A549 (cell line): Measurements from ENCODE around the gene CHCHD6. TPM values are rescaled to one million over a fixed set of nuclear protein-coding genes. Genes with fewer than 3 reads are reported as not detected.

Experiments used
- ATAC-seq, 2 experiments: fragments of 200-7000 bp in 1 of 2; fragments of >200 bp in 1 of 2; cut with Nextera tagmentation in 1 of 2; cut with Tn5 transposase in 1 of 2; 3 replicates each; pipeline versions ENCODE4 v1.8.0 to v1.9.1; 2018 to 2020; ENCODE audit warnings: mild to moderate bottlenecking in 1 of 2, moderate library complexity in 1 of 2
- CTCF ChIA-PET: fragments of 300-600 bp; sonication (Branson Sonifier 250); formaldehyde crosslinking; extraction: SDS; loops from one replicate; lab custom pipeline; 2021; ENCODE audit warnings: antibody characterized with exemption, inconsistent platforms; lab: Yijun Ruan, JAX
- POLR2A ChIA-PET: fragments of 350-600 bp; formaldehyde crosslinking; extraction: SDS; loops from one replicate; lab custom pipeline; 2021; ENCODE audit warnings: antibody characterized with exemption, inconsistent platforms; lab: Yijun Ruan, JAX
- DNase-seq, 2 experiments: peaks; one replicate each; pipeline versions ENCODE4 v3.0.0 to v3.0.0-alpha.2; 2011 to 2016; ENCODE audit warnings: low read depth in 1 of 2, low spot score in 1 of 2
- FAIRE-seq: peaks from 2 replicates; lab custom pipeline; 2011; peaks lifted over from hg19 to GRCh38; lab: Jason Lieb, UNC
- H3K27ac ChIP-seq, 2 experiments: fragments of >200 bp; sonication (Bioruptor Twin); formaldehyde crosslinking; 3 replicates each; pipeline ENCODE4 v1.5.1; 2016 to 2017
- H3K4me1 ChIP-seq: fragments of >200 bp; sonication (Bioruptor Twin); formaldehyde crosslinking; 3 replicates; pipeline ENCODE4 v1.6.1; 2016
- H3K4me2 ChIP-seq: fragments of >200 bp; sonication (Bioruptor Twin); formaldehyde crosslinking; 3 replicates; pipeline ENCODE4 v1.6.1; 2016
- H3K4me3 ChIP-seq: fragments of >200 bp; sonication (Bioruptor Twin); formaldehyde crosslinking; 3 replicates; pipeline ENCODE4 v1.5.1; 2016
- H3K9me3 ChIP-seq: fragments of >200 bp; sonication (Bioruptor Twin); formaldehyde crosslinking; 3 replicates; pipeline ENCODE4 v1.6.1; 2016
- CBX2 ChIP-seq: fragments of 200-600 bp; sonication (generic); IDR thresholded peaks from 2 replicates; pipeline ENCODE4 v1.6.1; 2016; ENCODE audit warnings: low read depth, mild to moderate bottlenecking, borderline replicate concordance
- CBX8 ChIP-seq: fragments of 200-600 bp; sonication (generic); IDR thresholded peaks from 2 replicates; pipeline ENCODE4 v1.6.1; 2016
- CEBPB ChIP-seq, 2 experiments: fragments of >200 bp in 1 of 2; sonication (Bioruptor Twin) in 1 of 2; formaldehyde crosslinking in 1 of 2; IDR thresholded peaks; 2 replicates each; pipeline ENCODE4 v1.6.1; 2012 to 2016
- ESRRA ChIP-seq: fragments of 150-350 bp; IDR thresholded peaks from 2 replicates; pipeline ENCODE4 v1.6.1; 2014; ENCODE audit warnings: mild to moderate bottlenecking, low read length, borderline replicate concordance
- FOSB ChIP-seq: fragments of 250-450 bp; sonication (Bioruptor Pico); IDR thresholded peaks from 2 replicates; pipeline ENCODE4 v1.5.0; 2020; ENCODE audit warnings: mild to moderate bottlenecking, moderate library complexity
- KDM5A ChIP-seq: fragments of 200-600 bp; sonication (generic); IDR thresholded peaks from 2 replicates; pipeline ENCODE4 v1.6.1; 2016; ENCODE audit warnings: antibody characterized with exemption, mild to moderate bottlenecking
- MAFK ChIP-seq: fragments of 450-650 bp; IDR thresholded peaks from 2 replicates; pipeline ENCODE4 v1.6.1; 2014; ENCODE audit not compliant: partially characterized antibody
- MAZ ChIP-seq: fragments of 150-350 bp; IDR thresholded peaks from 2 replicates; pipeline ENCODE4 v1.6.1; 2014; ENCODE audit warnings: antibody characterized with exemption, low read depth, low read length, borderline replicate concordance
- NPAS2 ChIP-seq: fragments of 250-450 bp; sonication (Bioruptor Pico); IDR thresholded peaks from 2 replicates; pipeline ENCODE4 v1.8.0; 2022; ENCODE audit warnings: mild to moderate bottlenecking, moderate library complexity, borderline replicate concordance
- NR3C1 ChIP-seq: fragments of >200 bp; sonication (Bioruptor Twin); formaldehyde crosslinking; IDR thresholded peaks from 3 replicates; pipeline ENCODE4 v1.6.1; 2017
- PHF8 ChIP-seq: fragments of 200-600 bp; sonication (generic); IDR thresholded peaks from 2 replicates; pipeline ENCODE4 v1.6.1; 2016; ENCODE audit warnings: low read depth, mild to moderate bottlenecking, antibody characterized with exemption, moderate library complexity, borderline replicate concordance
- POLR2A ChIP-seq: IDR thresholded peaks from 2 replicates; pipeline ENCODE4 v1.6.1; 2012; ENCODE audit warnings: mild to moderate bottlenecking, low read length
- POLR2AphosphoS2 ChIP-seq: conservative IDR thresholded peaks from 2 replicates; pipeline ENCODE4 v1.6.1; 2012; ENCODE audit warnings: low read length, improper control_type of control experiment, inconsistent platforms
- RARB ChIP-seq: fragments of 250-450 bp; sonication (Bioruptor Pico); IDR thresholded peaks from 2 replicates; pipeline ENCODE4 v1.8.0; 2021; ENCODE audit warnings: mild to moderate bottlenecking, moderate library complexity
- SMC3 ChIP-seq: fragments of >200 bp; sonication (Bioruptor Twin); formaldehyde crosslinking; IDR thresholded peaks from 3 replicates; pipeline ENCODE4 v1.6.1; 2018; ENCODE audit warnings: inconsistent platforms
- SREBF2 ChIP-seq: fragments of 450-650 bp; IDR thresholded peaks from 2 replicates; pipeline ENCODE4 v1.6.1; 2014; ENCODE audit warnings: mild to moderate bottlenecking, moderate library complexity
- WGBS: methylation state at CpG from one replicate; pipeline ENCODE4 v1.1.6; 2017; ENCODE audit errors: missing lambda C conversion rate; 5-methylcytosine and 5-hydroxymethylcytosine counted together
- polyA plus RNA-seq, 4 experiments: library from polyadenylated mRNA; depleted of rRNA in 3 of 4; stranded (reverse); fragments of >200 nt; fragmentation: RNase III in 1 of 4; extraction: RNeasy Plus Mini Kit Qiagen cat#74134 plus additional on column Dnase treatment in 1 of 4; gene quantifications; 2 replicates in 3 of 4; 3 replicates in 1 of 4; pipeline ENCODE4 v1.2.3, GENCODE V29; 2011 to 2017
- TF ChIP-seq, protein P1 (sequence below): fragments of >200 bp; sonication (Bioruptor Twin); formaldehyde crosslinking; IDR thresholded peaks from 2 replicates; pipeline ENCODE4 v1.6.1; 2016
- TF ChIP-seq, protein P2 (sequence below): fragments of 150-350 bp; IDR thresholded peaks from 2 replicates; pipeline ENCODE4 v1.6.1; 2014; ENCODE audit warnings: low read depth, mild to moderate bottlenecking, low read length
- TF ChIP-seq, protein P3 (sequence below): IDR thresholded peaks from 2 replicates; pipeline ENCODE4 v1.6.1; 2012
- TF ChIP-seq, protein P4 (sequence below): fragments of 200-600 bp; sonication (generic); IDR thresholded peaks from 2 replicates; pipeline ENCODE4 v1.6.1; 2016; ENCODE audit warnings: antibody characterized with exemption, mild to moderate bottlenecking, moderate library complexity

CHCHD6 gene
- polyA plus RNA-seq, 2 of the 4 experiments (the other 2 are of a cell fraction): 15.0 to 18.1 TPM

DNA sequence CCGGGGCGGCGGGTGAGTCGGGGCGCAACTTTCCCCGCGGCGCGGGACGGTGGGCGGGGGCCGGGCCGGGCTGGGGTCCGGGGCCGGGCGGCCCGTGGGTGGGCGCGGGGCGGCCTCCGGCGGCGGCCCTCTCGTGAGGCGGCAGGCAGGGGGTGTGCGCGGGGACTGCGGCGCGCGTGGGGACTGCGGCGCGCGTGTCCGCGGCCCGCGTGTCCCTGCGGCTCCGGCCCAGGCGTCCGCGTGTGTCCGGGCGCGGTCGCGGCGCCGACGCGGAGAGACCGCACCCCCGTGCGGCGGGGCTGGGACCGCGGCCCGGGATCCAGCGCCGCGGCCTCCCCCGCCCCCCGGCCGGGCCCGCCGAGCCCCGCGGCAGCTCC lies 279.2 kb downstream of the CHCHD6 start:
- no peaks in the 10 kb centered on the region for H3K9me3 ChIP-seq
- H3K4me2 ChIP-seq: peak overlapping the region; percentile 91
- FAIRE-seq (no peak), ATAC-seq (0 out of 6 replicates have a peak, but pooled peaks of 1 of the 2 experiments have one; percentile 6), DNase-seq (no peak)
- TF ChIP-seq RARB (CRISPR knock-in tag) (no peak), NPAS2 (CRISPR knock-in tag) (no peak), SREBF2 (no peak), MAZ (no peak), SMC3 (no peak)
- TF ChIP-seq, protein P1, sequence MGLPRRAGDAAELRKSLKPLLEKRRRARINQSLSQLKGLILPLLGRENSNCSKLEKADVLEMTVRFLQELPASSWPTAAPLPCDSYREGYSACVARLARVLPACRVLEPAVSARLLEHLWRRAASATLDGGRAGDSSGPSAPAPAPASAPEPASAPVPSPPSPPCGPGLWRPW: no peak
- peaks cover 17% of the 10 kb centered on the region for H3K4me1 ChIP-seq
- CTCF ChIA-PET: interaction anchor here (1.1 to 9.9 kb wide), 5 partner anchors 9 to 464 kb away, joined by 3 to 71 read pairs (median 4); no protein-coding TSS in a partner anchor
- POLR2A ChIA-PET: no interaction called here
- no CpG with 5 or more reads among the region's 70 CpGs for WGBS
- peak overlapping the region; percentile 96 to 97 for H3K27ac ChIP-seq
- H3K4me3 ChIP-seq: peak overlapping the region; percentile 85

DNA sequence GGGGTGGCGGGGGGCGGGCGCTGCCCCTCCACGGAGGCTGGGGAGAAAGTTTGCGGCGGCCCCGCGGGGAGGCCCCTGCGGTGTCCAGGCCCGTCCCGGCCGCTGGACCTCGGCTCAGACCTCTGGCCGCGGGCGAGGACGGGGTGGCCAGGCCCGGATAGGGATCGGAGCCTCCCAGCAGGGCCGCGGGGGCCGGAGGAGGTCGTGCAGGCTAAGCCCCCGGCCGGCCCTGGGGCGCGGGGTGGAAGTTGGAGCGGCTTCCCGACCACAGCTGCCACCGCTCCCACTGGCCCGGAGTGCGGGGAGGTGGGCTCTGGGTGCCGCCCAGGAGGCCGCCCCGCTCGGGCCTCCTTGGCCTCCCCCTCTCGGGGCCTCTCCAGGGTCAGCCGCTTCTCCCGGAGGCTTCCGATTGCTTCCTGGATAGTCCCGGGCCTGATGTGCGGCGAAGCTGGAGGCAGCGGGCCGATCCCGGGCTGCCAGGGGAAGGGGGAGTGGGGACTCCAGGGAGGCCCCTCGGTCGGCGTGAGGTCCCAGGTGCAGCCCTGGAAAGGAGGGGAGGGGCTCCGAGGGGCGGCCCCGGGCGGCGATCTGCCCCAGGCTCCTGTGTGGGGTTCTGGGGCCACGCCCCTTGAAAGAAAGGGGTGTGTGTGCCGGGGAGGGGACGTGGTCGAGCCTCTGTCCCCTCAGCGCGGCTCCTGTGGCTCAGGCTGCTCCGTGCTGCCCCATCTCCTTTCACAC lies 279.8 kb downstream of the CHCHD6 start:
- CTCF ChIA-PET: interaction anchor here (1.1 to 9.9 kb wide), 4 partner anchors 8 to 463 kb away, joined by 3 to 71 read pairs (median 4); no protein-coding TSS in a partner anchor
- no peak for DNase-seq
- FAIRE-seq: no peak

DNA sequence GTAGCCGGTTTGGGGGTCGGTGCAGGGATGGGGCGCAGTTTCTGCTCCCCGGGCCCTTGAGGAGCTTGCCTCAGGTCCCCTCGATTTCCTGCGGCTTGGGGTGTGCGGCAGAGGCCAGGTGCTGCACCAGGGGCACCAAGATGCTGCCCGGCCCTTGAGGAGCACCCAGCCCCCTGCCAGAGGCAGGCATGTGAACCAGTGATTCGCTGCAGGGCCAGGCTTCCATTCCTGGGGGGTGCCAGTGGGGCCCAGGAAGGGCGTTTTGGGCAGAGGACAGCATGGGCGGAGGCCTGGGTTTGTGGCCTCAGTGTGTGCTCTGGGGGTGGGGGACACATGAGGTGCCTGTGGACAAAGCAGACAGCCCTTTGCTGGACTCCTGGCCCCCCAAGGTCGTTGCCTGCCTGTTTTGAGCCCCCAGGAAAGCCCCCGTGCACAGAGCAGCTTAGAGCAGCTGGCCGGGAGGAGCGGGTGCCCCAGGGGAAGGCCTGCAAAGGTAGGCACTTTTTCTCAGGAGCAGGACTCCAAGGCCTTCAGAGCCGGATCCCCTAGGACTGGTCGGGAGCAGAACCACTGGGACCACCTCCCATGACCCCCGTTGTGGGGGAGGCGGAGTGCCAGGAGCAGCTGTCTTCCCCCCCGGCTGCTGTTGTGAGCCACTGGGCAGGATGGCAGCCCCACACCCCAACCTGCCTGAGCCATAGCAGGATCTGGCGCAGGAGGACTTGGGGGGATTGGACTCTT lies 280.5 kb downstream of the CHCHD6 start:
- no peak for TF ChIP-seq RARB (CRISPR knock-in tag)
- TF ChIP-seq, protein P2, sequence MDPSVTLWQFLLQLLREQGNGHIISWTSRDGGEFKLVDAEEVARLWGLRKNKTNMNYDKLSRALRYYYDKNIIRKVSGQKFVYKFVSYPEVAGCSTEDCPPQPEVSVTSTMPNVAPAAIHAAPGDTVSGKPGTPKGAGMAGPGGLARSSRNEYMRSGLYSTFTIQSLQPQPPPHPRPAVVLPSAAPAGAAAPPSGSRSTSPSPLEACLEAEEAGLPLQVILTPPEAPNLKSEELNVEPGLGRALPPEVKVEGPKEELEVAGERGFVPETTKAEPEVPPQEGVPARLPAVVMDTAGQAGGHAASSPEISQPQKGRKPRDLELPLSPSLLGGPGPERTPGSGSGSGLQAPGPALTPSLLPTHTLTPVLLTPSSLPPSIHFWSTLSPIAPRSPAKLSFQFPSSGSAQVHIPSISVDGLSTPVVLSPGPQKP: no peak
- TF ChIP-seq, protein P3, sequence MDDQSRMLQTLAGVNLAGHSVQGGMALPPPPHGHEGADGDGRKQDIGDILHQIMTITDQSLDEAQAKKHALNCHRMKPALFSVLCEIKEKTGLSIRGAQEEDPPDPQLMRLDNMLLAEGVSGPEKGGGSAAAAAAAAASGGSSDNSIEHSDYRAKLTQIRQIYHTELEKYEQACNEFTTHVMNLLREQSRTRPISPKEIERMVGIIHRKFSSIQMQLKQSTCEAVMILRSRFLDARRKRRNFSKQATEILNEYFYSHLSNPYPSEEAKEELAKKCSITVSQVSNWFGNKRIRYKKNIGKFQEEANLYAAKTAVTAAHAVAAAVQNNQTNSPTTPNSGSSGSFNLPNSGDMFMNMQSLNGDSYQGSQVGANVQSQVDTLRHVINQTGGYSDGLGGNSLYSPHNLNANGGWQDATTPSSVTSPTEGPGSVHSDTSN: no peak
- TF ChIP-seq FOSB (CRISPR knock-in tag): no peak
- TF ChIP-seq, protein P4, sequence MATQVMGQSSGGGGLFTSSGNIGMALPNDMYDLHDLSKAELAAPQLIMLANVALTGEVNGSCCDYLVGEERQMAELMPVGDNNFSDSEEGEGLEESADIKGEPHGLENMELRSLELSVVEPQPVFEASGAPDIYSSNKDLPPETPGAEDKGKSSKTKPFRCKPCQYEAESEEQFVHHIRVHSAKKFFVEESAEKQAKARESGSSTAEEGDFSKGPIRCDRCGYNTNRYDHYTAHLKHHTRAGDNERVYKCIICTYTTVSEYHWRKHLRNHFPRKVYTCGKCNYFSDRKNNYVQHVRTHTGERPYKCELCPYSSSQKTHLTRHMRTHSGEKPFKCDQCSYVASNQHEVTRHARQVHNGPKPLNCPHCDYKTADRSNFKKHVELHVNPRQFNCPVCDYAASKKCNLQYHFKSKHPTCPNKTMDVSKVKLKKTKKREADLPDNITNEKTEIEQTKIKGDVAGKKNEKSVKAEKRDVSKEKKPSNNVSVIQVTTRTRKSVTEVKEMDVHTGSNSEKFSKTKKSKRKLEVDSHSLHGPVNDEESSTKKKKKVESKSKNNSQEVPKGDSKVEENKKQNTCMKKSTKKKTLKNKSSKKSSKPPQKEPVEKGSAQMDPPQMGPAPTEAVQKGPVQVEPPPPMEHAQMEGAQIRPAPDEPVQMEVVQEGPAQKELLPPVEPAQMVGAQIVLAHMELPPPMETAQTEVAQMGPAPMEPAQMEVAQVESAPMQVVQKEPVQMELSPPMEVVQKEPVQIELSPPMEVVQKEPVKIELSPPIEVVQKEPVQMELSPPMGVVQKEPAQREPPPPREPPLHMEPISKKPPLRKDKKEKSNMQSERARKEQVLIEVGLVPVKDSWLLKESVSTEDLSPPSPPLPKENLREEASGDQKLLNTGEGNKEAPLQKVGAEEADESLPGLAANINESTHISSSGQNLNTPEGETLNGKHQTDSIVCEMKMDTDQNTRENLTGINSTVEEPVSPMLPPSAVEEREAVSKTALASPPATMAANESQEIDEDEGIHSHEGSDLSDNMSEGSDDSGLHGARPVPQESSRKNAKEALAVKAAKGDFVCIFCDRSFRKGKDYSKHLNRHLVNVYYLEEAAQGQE: no peak
- TF ChIP-seq NR3C1: no peak
- no peak for TF ChIP-seq KDM5A
- TF ChIP-seq MAFK: no peak
- no peak for TF ChIP-seq CBX2
- Histone ChIP-seq H3K4me2 (peak overlapping the region; percentile 91), H3K4me1 (peaks cover 9% of the 10 kb centered on the region; the same call in 1 of the 3 replicates), H3K9me3 (no peaks in the 10 kb centered on the region), H3K4me3 (peak overlapping the region; percentile 85), H3K27ac (peak overlapping the region; percentile 96 to 97)
- no peak for DNase-seq
- ChIA-PET POLR2A (no interaction called here), CTCF (interaction anchor here (0.7 to 9.9 kb wide), 4 partner anchors 7 to 471 kb away, joined by 3 to 71 read pairs (median 4); no protein-coding TSS in a partner anchor)
- ATAC-seq: no peak
- WGBS: 88% methylated on average over 5 of the region's 21 CpGs
- FAIRE-seq: no peak

More for the DNA sequence above, 279.8 kb downstream of the CHCHD6 start:
- 10% methylated on average over 2 of the region's 61 CpGs for WGBS
- Histone ChIP-seq H3K4me1 (peaks cover 15% of the 10 kb centered on the region), H3K27ac (peak overlapping the region; percentile 96 to 97), H3K4me2 (peak overlapping the region; percentile 91), H3K4me3 (peak overlapping the region; percentile 85), H3K9me3 (no peaks in the 10 kb centered on the region)
- TF ChIP-seq POLR2AphosphoS2 (no peak), NR3C1 (no peak), ESRRA (no peak), PHF8 (0 out of 2 replicates have a peak, but pooled peaks have one; percentile 18), CBX8 (no peak), POLR2A (no peak), SREBF2 (no peak), CEBPB (IDR thresholded peaks at IDR 0.05) (no peak)
- ATAC-seq: peak in 1 of 2 experiments; percentile 40; a peak in 3 of 6 replicates
- POLR2A ChIA-PET: no interaction called here
